Stimulated activated naive CD8-positive, alpha-beta T cell treated with anti-CD3 and anti-CD28 coated beads, Interleukin-15, Interleukin-2, amounts not matched to agents 100 U/mL and 50 U/mL, for 24 hours (primary cell): Measurements from ENCODE around the gene IQSEC1.

Source experiments
- ATAC-seq: fragments of 150-1000 bp; cut with Tn5 transposase; one replicate; pipeline ENCODE4 v1.10.0; 2021
- DNase-seq: peaks from one replicate; pipeline ENCODE4 v3.0.0; 2021

Gene IQSEC1

DNA sequence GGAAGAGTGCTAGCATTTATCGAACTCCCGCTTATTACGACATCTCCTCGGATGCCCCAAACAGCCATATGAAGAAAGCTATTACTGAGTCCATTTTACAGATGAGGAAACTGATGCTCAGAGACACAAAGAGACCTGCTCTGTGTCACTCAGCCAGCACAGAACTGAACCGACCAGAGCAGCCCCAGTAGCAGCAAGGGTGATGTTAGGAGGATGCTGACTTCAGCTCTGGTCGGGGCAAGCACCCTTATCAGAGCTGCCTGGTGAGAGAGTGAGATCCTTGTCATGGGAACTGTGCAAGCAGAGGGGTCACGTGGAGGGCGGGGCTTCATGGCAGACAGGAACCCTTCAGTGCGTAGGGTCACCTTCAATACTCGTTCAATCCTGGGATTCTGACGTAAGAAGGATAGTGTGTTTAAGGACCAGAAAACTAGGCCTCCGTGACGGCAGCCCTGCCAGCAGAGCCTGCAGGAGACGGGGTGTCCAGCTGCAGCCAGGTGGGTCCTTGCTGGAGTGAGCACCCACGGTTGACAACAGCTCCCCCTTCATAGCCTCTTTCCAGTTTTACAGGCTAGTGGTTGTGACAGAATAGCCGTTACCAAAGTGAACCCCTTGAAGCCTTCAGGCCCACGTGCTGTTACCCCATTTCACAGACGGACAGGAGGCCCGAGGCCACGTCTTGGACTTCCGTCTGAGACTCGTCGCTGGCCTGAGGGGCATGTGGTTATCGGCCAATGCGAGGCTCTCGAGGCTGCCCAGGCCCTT, 12.0 kb upstream of the IQSEC1 start:
- DNase-seq: no peak
- no peak for ATAC-seq

DNA sequence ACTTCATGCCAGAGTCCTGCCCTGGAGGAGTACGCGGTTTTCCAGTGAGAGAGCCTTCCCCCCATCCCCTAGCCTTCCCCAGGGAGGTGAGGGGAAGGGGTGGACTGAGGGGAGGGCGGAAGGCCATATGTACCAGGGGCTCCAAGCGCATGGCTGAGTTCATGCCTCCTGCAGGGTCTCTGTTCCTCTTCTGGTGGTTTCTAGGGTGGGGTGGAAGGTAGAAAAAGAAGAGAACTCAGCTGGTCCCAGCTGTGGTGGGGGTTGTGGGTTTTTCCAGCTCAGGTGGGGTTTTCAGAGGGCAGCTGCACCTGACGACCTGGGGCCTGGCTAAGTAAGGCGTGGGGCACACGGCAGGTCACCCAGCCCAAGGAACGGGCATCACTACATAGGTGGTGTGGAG, 10.7 kb upstream of the IQSEC1 start:
- DNase-seq (no peak), ATAC-seq (no peak)

DNA sequence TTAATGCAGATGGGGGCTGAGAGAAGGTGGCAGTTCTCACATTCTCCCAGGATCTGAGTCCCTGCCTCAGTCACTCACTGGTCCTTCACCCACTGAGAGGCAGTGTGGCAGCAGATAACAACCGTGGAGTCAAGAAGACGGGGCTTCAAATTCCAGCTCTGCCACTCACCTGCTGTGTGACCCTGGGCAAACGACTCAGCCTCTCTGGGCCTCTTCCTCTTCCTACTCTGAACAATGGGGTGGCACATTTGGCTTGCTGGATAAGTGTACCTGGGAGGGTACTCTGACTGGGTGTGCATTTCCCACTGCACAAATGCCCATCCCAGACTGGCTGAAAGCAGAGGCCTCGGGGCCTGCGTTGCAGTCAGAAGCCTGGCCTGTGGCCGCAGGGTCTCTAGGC, 10.0 kb upstream of the IQSEC1 start:
- no peak for DNase-seq
- ATAC-seq: no peak

DNA sequence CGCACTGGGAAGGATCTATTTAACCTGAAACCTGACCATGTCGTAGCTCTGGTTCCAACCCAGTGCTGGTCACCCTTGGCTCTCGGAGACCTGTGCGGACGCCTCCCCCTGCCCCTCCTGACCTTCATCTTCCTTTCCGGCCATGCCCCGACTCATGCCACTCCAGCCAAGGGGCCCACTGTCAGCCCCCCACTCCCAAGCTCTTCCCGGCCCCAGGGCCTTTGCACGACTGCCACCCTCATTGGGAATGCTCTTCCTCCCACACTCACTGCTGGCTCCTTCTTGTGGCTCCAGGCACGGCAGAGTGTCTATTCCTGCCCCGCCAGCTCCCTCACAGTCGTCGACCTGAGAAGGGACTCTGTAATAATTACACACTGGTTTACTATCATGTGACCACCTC, 9.4 kb upstream of the IQSEC1 start:
- DNase-seq (no peak), ATAC-seq (no peak)

DNA sequence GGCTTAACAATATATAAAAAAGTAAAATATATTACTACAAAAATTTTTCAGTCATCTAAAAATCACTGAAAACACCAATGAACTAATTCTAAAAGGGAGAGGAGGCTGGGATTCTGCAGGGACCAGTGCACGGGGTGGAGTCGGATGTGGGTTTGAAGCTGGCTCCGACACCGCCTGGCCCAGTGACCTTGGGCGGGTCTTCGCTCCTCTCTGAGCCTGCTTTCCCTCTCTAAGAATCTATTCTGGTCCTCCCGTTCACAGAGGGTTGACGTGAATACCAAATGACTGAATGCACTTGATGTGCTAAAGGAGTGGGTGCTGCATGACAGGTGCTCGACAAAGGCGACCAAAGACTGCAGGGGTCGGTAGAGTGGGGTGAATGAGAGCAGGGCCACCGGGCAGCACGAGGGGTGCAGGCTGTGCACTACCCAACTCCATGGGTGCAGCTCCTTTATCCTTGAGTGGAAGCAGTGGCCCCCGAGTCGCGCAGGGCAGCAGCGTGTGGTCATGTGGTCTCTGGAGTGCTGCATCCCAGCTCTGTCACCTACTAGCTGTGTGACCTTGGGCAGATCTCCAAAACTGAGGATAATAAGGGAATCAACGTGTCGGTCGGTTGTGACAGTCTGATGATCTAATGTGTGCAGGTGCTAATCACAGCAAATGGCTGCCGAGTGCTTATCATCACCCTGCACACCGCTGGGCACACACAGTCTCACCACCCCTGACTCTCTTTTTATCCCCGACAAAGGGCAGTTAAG, 8.6 kb upstream of the IQSEC1 start:
- DNase-seq (no peak), ATAC-seq (no peak)

DNA sequence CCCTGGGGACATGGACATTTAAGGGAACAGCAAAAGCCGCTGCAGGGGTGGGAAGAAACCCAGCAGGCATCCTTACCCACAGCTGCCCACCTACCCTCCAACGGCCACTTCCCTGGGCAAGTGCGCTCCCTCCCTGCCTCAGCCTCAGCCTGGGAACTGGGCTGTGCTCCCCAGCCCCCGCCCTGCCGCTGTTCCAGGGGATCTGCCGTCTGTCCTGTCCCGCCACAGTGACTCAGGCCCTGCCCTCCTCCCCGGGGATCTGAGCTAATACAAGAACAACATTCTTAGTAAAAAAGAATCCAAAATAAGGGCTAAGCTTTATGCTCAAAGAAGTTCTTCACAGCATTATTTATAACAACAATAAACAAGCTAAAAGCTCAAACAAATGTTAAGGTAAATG, 7.4 kb upstream of the IQSEC1 start:
- DNase-seq (no peak), ATAC-seq (no peak)

DNA sequence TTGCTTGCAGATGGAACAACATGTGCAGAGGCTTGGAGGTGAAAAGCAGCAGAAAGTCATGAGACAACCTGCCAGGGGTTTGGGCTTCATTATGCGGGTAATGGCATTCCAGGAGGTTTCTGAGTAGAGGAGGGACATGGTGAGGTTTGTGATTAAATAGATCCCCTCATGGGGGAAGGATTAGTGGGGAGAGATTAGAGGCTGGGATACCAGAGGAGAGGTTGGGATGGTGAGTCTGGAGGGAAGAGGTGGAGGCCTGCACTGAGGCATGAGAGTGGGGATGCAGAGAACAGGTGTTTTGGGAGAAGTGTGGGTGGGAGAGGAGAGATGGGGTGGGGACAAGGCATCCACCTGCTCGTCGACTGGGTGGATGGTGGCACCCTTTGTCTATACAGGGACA, 6.8 kb upstream of the IQSEC1 start:
- DNase-seq: no peak
- no peak for ATAC-seq

DNA sequence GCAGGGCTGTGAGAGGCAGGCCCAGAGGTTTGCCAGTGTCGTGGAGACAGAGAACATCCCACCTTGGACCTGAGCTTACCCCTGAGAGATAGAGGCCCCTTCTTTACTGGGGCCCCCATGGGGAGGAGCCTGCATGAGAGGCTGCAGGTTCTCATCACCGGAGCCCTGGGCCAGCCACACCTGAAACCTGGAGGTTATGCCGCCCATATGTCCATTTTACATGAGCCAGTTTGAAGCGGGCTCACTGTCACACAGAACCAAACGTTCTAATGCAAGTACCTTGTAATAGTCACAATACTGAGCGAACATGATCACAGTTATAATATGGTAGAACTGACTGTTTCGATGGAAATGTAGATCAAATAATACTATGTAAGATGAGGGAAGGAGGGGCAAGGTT, 6.3 kb upstream of the IQSEC1 start:
- ATAC-seq: no peak
- no peak for DNase-seq

DNA sequence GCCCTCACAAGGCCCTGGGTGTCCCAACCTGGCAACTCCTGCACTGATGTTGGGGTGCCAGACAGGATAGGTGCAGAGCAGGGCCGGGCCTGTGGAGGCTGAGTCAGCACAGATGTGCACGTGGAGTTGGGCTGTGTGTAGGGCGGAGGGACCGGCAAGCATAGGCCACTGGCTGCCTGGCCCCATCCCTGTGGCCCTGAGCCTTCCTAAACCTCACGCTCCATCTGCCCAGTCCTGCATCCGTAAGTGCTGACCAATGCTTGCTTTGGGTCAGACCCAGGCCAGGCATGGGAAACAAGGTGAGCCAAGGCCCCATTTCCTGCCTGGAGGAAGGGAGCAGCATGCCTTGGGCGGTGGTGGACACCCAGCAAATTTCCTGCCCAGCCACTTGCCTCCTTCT, 5.8 kb upstream of the IQSEC1 start:
- DNase-seq: no peak
- ATAC-seq: no peak

DNA sequence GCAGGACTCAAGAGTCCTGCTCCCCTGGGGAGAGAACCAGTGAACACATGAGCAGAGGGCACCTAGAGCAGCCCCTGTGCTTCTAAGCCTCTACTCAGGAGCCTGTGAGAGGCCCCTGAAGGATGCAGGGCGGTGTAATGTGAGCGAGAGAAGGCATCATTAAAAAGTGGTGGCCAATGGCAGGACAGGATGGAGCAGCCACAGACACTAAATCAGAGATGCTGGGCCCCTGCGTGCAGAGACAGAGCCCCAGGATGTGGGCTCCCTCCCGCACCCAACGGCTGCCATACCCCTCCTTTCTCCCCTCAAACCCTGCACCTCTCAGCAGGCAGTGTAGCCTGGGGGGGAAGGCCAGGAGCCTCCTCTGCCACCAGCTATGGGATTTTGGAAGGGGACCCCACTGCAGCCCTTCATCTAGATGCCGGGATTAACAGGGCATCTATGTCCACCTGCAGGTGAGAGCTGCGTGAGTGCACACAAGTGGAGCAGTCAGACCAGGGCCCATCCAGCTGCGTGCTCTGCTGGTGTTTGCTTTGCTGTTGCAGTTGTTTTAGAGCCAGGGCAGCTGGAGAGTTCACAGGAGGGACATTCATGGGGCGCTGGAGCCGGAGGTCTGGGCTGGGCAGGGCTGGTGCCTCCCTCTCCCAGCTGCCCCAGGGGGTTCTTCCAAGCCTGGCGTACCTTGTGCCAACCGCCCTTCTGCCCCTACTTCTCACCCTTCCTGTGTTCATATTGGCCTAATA, 5.1 kb upstream of the IQSEC1 start:
- DNase-seq: no peak
- no peak for ATAC-seq

DNA sequence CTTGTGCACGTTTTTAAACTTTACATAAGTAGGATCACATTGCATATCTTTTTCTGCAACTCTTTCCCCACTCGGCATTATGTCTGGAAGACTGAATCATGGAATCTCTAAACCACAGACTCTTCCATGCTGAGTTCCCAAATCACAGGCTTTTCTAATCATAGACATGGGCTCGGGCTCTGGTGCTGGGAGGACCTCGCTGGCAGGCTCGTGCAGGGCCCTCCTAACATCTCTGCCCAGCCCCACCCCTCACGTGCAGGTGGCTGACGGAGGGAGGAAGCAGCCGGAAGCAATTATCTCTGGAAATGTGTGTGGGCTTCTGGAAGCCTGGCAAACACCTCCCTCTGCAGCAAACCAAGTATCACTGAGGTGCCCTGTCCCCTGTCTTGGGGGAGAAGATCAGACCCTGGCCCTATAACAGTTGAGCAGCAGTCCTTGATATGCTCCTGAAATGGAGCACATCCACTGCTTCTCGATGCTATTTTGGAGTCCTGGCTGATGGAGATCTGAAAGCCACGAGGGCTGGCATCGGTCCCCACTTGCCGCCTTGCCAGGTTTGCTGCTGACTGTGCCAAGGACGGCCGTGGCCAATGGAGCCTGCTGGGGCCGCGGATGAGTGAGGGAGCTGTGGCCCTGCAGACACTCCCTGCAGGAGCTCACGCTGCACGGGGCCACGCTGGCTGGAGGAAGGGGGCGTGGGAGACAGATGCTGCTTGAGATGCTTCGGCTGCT, 4.4 kb upstream of the IQSEC1 start:
- ATAC-seq (no peak), DNase-seq (no peak)

DNA sequence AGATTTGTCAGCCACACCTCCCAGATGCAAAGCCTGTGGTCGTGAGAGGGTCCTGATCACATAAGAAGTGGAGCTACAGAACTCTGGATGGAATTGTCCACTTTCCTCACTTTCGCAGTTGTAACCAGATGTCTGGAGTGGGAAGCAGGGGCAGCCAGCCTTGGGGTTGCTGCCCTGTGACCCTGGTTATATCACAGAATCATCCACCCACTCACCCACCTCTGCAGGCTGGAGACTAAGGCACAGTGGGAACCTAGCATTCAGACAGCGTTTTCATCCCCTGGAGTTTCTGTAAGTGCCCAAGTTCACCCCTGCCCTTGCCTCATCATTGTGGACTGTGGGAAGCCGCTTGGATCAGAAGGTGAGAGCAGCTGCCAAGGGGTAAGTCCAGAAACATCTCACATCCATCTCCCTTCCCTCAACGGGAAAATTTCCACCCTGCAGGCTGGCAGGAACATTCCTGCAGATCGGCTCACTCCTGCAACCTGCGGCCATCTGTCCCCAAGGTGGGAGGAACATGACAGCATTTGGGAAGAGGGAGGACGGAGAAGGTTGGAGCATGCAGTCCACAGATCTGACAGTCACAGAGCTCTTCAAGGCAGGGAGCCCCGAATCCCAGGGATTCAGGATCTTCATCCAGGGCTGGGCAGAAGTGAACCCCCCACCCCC, 2.9 kb upstream of the IQSEC1 start:
- DNase-seq (no peak), ATAC-seq (no peak)

DNA sequence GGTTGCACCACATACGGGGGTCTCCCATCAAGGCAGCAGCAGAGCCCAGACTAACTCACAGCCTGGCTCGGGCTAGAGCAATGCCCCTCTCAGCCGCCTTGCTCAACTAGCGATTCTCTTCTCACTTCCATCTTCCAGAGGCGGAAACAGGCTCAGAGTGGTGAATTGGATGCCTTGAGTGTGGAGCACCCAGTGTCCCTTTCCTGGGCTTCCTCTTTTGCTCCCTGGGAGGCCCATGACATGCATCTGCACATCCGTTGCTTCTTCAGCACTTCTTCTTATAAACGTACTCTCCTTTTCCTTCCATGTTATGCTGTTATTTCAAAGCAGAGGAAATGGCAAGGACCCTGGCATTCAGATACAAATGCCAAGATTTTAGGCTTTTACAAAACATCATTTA, 2.1 kb upstream of the IQSEC1 start:
- ATAC-seq (no peak), DNase-seq (no peak)

DNA sequence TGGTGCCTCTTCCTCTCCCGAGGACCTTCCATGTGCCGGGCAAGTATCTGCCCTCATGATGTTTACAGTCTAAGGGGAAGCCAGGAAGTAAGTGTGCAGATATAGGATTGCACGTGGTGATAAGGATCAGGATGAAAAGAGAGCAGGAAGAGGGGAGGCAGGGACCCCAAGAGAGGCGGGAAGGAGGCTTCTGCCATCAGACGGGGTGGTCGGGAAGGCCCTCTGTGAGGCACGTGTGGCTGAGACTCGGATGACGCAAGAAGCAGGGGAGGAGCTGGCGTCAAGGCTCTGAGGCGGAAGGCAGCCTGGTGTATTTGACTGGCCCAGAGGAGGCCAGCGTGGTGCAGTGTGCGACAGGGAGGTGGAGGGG, 762 bp upstream of the IQSEC1 start:
- no peak for ATAC-seq
- no peak for DNase-seq

DNA sequence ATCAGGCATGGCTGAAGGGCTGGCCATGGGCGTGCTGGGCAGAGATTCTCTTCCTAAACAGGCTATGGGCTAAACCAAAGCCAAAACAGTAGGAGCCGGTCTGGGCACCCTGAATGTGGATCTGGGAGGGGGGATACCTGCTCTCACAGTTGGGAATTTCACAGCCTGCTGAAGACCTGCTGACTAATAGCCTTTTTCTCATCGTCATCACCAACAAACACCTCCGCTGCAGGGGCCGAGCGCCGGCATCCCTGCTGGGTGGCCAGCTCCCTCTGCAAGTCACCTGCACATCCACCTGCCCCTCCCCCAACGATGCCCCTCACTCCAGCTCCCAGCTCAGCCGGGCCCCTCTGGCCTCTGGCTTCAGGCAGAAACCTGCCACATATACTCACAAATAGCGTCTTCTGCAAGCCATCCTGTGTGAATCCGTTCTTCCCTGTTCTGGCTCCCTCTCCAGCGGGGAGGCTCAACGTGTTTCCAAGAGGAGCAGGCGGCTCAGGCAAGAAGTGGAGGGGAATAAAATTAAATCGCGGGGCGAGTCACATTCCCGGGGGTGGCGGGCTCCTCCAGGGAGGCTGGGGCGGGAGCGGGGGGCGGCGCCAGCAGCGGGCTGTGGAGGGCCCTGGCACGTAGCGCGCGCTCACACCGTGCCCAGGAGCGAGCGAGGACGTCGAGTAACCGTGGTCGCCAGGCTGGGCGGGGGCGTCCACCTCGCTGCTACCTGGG, 466 bp downstream of the IQSEC1 start:
- DNase-seq: no peak
- ATAC-seq: peak; percentile 39

DNA sequence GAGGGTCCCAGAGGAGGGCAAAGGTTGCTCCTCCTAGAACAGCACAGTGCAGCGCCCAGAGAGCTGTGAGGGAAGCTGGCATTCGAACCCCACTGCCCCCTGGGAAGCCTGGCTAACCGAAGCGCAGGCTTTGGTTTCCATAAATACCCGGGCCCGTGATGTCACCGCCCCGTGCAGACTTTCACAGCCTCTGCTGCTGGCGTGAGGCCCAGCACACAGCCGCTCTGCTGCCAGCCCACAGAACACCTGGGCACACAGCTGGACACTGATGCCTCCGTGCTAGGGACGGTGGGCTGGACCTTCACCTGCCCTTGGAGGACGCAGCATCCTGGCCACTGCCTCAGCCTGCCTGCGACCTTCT, 1.0 kb downstream of the IQSEC1 start:
- DNase-seq (peak; percentile 33), ATAC-seq (no peak)

DNA sequence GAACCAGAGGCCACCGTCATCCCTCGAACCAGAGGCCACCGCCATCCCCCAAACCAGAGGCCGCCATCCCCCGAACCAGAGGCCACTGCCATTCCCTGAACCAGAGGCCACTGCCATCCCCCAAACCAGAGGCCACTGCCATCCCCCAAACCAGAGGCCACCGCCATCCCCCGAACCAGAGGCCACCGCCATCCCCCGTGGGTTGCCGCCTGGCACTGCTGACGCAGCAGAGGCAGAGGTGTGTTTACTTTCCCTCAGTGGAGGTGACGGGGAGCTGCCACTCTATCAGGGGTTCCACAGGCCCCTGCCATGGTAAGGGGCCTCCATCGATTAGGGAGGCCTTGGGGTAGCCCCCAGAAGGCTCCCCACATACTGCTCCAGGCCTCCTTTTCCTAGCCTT, 1.5 kb downstream of the IQSEC1 start:
- ATAC-seq (no peak), DNase-seq (no peak)

DNA sequence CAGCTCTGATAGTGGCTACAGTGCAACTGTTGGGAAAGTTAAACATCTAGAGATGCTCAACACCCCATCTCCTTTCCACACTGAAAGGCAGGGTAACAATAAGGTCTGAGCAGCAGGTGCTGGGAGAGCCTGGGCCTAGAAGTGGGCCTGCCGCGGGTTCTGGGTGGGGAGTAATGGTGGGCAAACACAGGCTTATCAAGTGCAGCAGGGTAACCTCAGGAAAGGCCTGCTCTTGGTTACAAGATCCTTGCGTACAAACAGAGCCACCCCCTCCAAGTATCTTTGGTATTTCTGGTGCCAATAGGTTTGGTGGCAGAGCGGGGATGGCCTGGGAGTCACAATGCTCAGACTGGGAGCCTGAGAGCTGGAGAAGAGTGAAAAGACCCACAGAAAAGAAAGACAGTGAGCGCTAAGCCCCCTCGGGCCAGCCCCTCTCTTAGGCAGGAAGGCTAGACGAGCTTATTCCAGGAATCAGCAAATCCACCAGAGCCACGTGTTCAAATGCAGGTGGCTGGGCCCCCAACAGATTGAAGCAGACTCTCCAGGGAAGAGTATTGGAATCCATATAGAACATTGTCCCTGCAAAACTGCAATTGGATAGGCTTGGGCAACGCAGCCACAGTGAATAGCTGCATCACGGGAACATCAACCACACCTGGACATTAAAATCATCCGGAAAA, 2.7 kb downstream of the IQSEC1 start:
- DNase-seq (no peak), ATAC-seq (no peak)

DNA sequence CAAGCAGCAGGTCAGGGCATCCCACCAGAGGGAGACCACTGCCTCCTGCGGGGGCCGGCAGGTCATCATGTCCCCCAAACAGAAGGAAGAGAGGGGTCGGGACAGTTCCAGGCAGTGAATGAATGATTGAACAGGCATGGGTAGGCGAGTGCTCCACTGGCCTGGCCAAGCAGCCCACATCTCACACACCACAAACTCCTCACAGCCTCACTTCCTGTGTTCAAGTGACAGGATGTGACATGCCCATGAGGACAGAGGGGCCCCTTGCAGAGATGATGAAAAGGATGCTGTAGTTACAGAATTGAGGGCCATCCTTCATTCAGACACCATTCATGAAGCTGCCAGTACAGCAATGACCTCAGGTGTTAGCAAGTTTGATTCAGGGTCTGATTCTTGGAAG, 3.7 kb downstream of the IQSEC1 start:
- DNase-seq (peak; percentile 59), ATAC-seq (peak; percentile 69)

DNA sequence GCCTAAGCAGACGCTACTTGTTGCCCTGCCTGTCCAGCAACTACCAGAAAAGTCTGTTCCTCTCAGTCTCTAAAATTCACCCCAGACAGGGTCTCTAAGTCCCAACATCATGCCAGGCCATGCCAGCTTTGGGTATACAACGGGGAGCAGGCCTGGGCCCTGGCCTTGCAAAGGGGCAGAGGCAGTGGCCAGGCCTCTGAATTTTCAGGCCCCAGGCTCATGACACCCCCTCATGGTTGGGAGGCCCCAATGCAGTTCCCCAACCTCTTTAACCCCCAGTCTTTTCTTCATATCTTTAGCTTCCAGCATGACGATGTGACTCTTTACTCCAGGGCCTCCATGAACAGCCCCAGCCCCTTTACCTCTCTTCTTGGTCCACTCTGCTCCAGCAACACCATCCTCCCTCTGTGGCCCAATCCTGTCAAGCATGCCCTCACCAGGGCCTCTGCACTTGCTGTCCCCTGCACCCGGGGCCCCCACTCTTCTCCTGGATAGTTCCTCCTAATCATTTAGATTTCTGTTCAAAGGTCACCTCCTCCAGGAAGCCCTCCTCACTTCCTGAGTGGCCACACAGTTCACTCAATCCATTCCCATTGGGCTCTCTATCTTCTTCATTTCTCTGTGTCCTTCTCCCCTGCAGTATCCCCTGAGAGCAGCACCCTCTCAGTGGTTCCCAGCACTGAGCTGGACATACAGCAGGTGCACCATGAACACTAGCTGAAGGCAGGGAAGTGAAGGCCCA, 4.8 kb downstream of the IQSEC1 start:
- ATAC-seq (no peak), DNase-seq (no peak)
